PC-9 (cell line): ENCODE results near the gene GRM7.

ENCODE experiments used
- CTCF ChIP-seq: fragments of 200-600 bp; sonication (generic); conservative IDR thresholded peaks from 2 replicates; pipeline ENCODE4 v1.6.1; 2017; ENCODE audit warnings: mixed run types, antibody characterized with exemption, mild to moderate bottlenecking, moderate library complexity
- EZH2 ChIP-seq: fragments of 200-600 bp; sonication (generic); IDR thresholded peaks from 2 replicates; pipeline ENCODE4 v1.8.0; 2017; ENCODE audit warnings: antibody characterized with exemption, low read depth

- no peak for TF ChIP-seq CTCF
- no peak for TF ChIP-seq EZH2
Measured at GRCh38 chr3:7520593-7520992, 659.7 kb downstream of the GRM7 start.
